Measurements from ENCODE around the gene TANK.

Gene TANK

GRCh38 chr2:161217597-161218185, 57.5 kb downstream of the TANK start:
- TF ChIP-seq EZH2phosphoT487 (IDR thresholded peaks at IDR 0.05; ENCODE audit: borderline replicate concordance), result no peak
- TF ChIP-seq CTCF (conservative IDR thresholded peaks at IDR 0.05; ENCODE audit: low read length), result no peak
- H3K4me1 ChIP-seq (ENCODE audit: insufficient read depth, low read length, poor library complexity, severe bottlenecking), result peaks cover 2% of the 10 kb centered on the region
- no peaks in the 10 kb centered on the region for H3F3A ChIP-seq (ENCODE audit: low read depth)
- H3K9ac ChIP-seq (ENCODE audit: low read depth, low read length, poor library complexity, severe bottlenecking), result no peak overlapping the region
- no peak overlapping the region for H3K4me2 ChIP-seq (ENCODE audit: low read depth, low read length, poor library complexity, severe bottlenecking)
- no peak overlapping the region for H2AFZ ChIP-seq (ENCODE audit: low read length)
- H4K20me1 ChIP-seq (ENCODE audit: insufficient read depth, low read length, poor library complexity, severe bottlenecking), result no peaks in the 10 kb centered on the region
- H3K9me2 ChIP-seq (replicated peaks; ENCODE audit: low read depth, low read length), result no peaks in the 10 kb centered on the region
- H3K79me2 ChIP-seq (ENCODE audit: insufficient read depth, low read length), result no peaks in the 10 kb centered on the region
- H3K36me3 ChIP-seq (ENCODE audit: insufficient read depth, low read length), result peaks cover 17% of the 10 kb centered on the region; the same call in 1 of the 2 replicates
- no peaks in the 10 kb centered on the region for H3K9me3 ChIP-seq (ENCODE audit: insufficient read depth, low read depth, low read length)
- no peaks in the 10 kb centered on the region for H3K27me3 ChIP-seq (ENCODE audit: insufficient read depth, low read length, poor library complexity, severe bottlenecking)
- H3K4me3 ChIP-seq (ENCODE audit: low read length, poor library complexity, severe bottlenecking), result no peak overlapping the region

- no peaks in the 10 kb centered on the region for H4K20me1 ChIP-seq (ENCODE audit: insufficient read depth, low read length, poor library complexity, severe bottlenecking)
- TF ChIP-seq CTCF (conservative IDR thresholded peaks at IDR 0.05; ENCODE audit: low read length) (no peak), EZH2phosphoT487 (IDR thresholded peaks at IDR 0.05; ENCODE audit: borderline replicate concordance) (no peak)
- peaks cover 7% of the 10 kb centered on the region; the same call in 1 of the 2 replicates for H3K36me3 ChIP-seq (ENCODE audit: insufficient read depth, low read length)
- H3K9me3 ChIP-seq (ENCODE audit: insufficient read depth, low read depth, low read length), result no peaks in the 10 kb centered on the region
- no peaks in the 10 kb centered on the region for H3F3A ChIP-seq (ENCODE audit: low read depth)
- H3K9ac ChIP-seq (ENCODE audit: low read depth, low read length, poor library complexity, severe bottlenecking), result no peak overlapping the region
- no peak overlapping the region for H3K4me2 ChIP-seq (ENCODE audit: low read depth, low read length, poor library complexity, severe bottlenecking)
- H2AFZ ChIP-seq (ENCODE audit: low read length), result no peak overlapping the region
- peaks cover 2% of the 10 kb centered on the region for H3K4me1 ChIP-seq (ENCODE audit: insufficient read depth, low read length, poor library complexity, severe bottlenecking)
- no peaks in the 10 kb centered on the region for H3K27me3 ChIP-seq (ENCODE audit: insufficient read depth, low read length, poor library complexity, severe bottlenecking)
- no peaks in the 10 kb centered on the region for H3K79me2 ChIP-seq (ENCODE audit: insufficient read depth, low read length)
- H3K4me3 ChIP-seq (ENCODE audit: low read length, poor library complexity, severe bottlenecking), result no peak overlapping the region
- no peaks in the 10 kb centered on the region for H3K9me2 ChIP-seq (replicated peaks; ENCODE audit: low read depth, low read length)
These were observed 59.0 kb downstream of the TANK start for GRCh38 chr2:161219211-161219610.

GRCh38 chr2:161223139-161223732, 63.0 kb downstream of the TANK start:
- Histone ChIP-seq H3K9ac (ENCODE audit: low read depth, low read length, poor library complexity, severe bottlenecking) (no peak overlapping the region), H3K9me2 (replicated peaks; ENCODE audit: low read depth, low read length) (no peaks in the 10 kb centered on the region), H4K20me1 (ENCODE audit: insufficient read depth, low read length, poor library complexity, severe bottlenecking) (no peaks in the 10 kb centered on the region), H3K79me2 (ENCODE audit: insufficient read depth, low read length) (no peaks in the 10 kb centered on the region), H2AFZ (ENCODE audit: low read length) (no peak overlapping the region), H3F3A (ENCODE audit: low read depth) (no peaks in the 10 kb centered on the region), H3K4me2 (ENCODE audit: low read depth, low read length, poor library complexity, severe bottlenecking) (no peak overlapping the region), H3K27me3 (ENCODE audit: insufficient read depth, low read length, poor library complexity, severe bottlenecking) (no peaks in the 10 kb centered on the region), H3K9me3 (ENCODE audit: insufficient read depth, low read depth, low read length) (no peaks in the 10 kb centered on the region), H3K4me3 (ENCODE audit: low read length, poor library complexity, severe bottlenecking) (no peak overlapping the region), H3K4me1 (ENCODE audit: insufficient read depth, low read length, poor library complexity, severe bottlenecking) (no peaks in the 10 kb centered on the region), H3K36me3 (ENCODE audit: insufficient read depth, low read length) (peaks cover 19% of the 10 kb centered on the region; the same call in 1 of the 2 replicates)
- TF ChIP-seq CTCF (conservative IDR thresholded peaks at IDR 0.05; ENCODE audit: low read length) (peak; percentile 76), EZH2phosphoT487 (IDR thresholded peaks at IDR 0.05; ENCODE audit: borderline replicate concordance) (no peak)
